SK-N-MC (cell line): ENCODE results near the gene MCC.

Experiments
- DNase-seq: peaks from one replicate; pipeline ENCODE4 v3.0.0-alpha.2; 2011; ENCODE audit warnings: low read depth, low spot score
- H3K27ac ChIP-seq: fragments of 200-600 bp; sonication (generic); 2 replicates; pipeline ENCODE4 v1.5.1; 2016; ENCODE audit warnings: mixed run types
- H3K36me3 ChIP-seq: fragments of 200-600 bp; sonication (generic); 2 replicates; pipeline ENCODE4 v1.6.1; 2017; ENCODE audit warnings: antibody characterized with exemption, low read length, mixed read lengths; ENCODE audit not compliant: insufficient read depth
- H3K4me3 ChIP-seq: fragments of 200-600 bp; sonication (generic); 2 replicates; pipeline ENCODE4 v1.5.1; 2016
- H3K9ac ChIP-seq: fragments of 200-600 bp; sonication (generic); 2 replicates; pipeline ENCODE4 v1.8.0; 2017; ENCODE audit warnings: mixed run types, mixed read lengths; ENCODE audit not compliant: insufficient read length
- H3K9me3 ChIP-seq: fragments of 200-600 bp; sonication (generic); 2 replicates; pipeline ENCODE4 v1.6.1; 2017; ENCODE audit warnings: low read depth, mild to moderate bottlenecking, antibody characterized with exemption, low read length, moderate library complexity, mixed read lengths
- EZH2 ChIP-seq: fragments of 200-600 bp; sonication (generic); IDR thresholded peaks from one replicate; pipeline ENCODE4 v1.6.1; 2017; ENCODE audit warnings: antibody characterized with exemption
- FOXP2 ChIP-seq: optimal IDR thresholded peaks from 2 replicates; pipeline ENCODE3; 2011; ENCODE audit warnings: mild to moderate bottlenecking, moderate library complexity; ENCODE audit not compliant: insufficient read depth; ENCODE audit errors: extremely low read length, control extremely low read depth
- POLR2AphosphoS5 ChIP-seq: IDR thresholded peaks from 2 replicates; pipeline ENCODE4 v1.6.1; 2012; ENCODE audit warnings: mild to moderate bottlenecking, low read depth, low read length, borderline replicate concordance

MCC gene

GRCh38 chr5:113182658-113183344 is 305.5 kb downstream of the MCC start:
- Histone ChIP-seq H3K9ac (no peak overlapping the region), H3K9me3 (no peaks in the 10 kb centered on the region), H3K27ac (no peak overlapping the region), H3K4me3 (no peak overlapping the region), H3K36me3 (no peaks in the 10 kb centered on the region)
- TF ChIP-seq POLR2AphosphoS5 (no peak), EZH2 (no peak), FOXP2 (no peak)
- no peak for DNase-seq

GRCh38 chr5:113181853-113182490 is 306.3 kb downstream of the MCC start:
- Histone ChIP-seq H3K9me3 (no peaks in the 10 kb centered on the region), H3K4me3 (no peak overlapping the region), H3K9ac (no peak overlapping the region), H3K27ac (no peak overlapping the region), H3K36me3 (no peaks in the 10 kb centered on the region)
- DNase-seq = no peak
- TF ChIP-seq FOXP2 (no peak), EZH2 (no peak), POLR2AphosphoS5 (no peak)

GRCh38 chr5:113181409-113181808 is 306.8 kb downstream of the MCC start:
- H3K36me3 ChIP-seq = no peaks in the 10 kb centered on the region
- DNase-seq = no peak
- no peak overlapping the region for H3K9ac ChIP-seq
- no peak for TF ChIP-seq EZH2
- no peak for TF ChIP-seq FOXP2
- TF ChIP-seq POLR2AphosphoS5 = no peak
- no peak overlapping the region for H3K4me3 ChIP-seq
- no peak overlapping the region for H3K27ac ChIP-seq
- H3K9me3 ChIP-seq = no peaks in the 10 kb centered on the region

GRCh38 chr5:113179156-113179555 is 309.1 kb downstream of the MCC start:
- Histone ChIP-seq H3K9ac (no peak overlapping the region), H3K27ac (no peak overlapping the region), H3K36me3 (no peaks in the 10 kb centered on the region), H3K9me3 (no peaks in the 10 kb centered on the region), H3K4me3 (no peak overlapping the region)
- TF ChIP-seq FOXP2 (no peak), EZH2 (no peak), POLR2AphosphoS5 (no peak)
- DNase-seq = no peak

- H3K36me3 ChIP-seq = no peaks in the 10 kb centered on the region
- no peak for TF ChIP-seq FOXP2
- no peak for TF ChIP-seq EZH2
- no peak for TF ChIP-seq POLR2AphosphoS5
- H3K27ac ChIP-seq = no peak overlapping the region
Measured at GRCh38 chr5:113178073-113178779, 310.0 kb downstream of the MCC start.

GRCh38 chr5:113177225-113177624 is 311.0 kb downstream of the MCC start:
- no peak for TF ChIP-seq EZH2
- no peak for TF ChIP-seq POLR2AphosphoS5
- TF ChIP-seq FOXP2 = no peak
- H3K9ac ChIP-seq = no peak overlapping the region
- no peak overlapping the region for H3K4me3 ChIP-seq
- no peak for DNase-seq
- H3K9me3 ChIP-seq = no peaks in the 10 kb centered on the region
- no peak overlapping the region for H3K27ac ChIP-seq
- H3K36me3 ChIP-seq = no peaks in the 10 kb centered on the region

More at GRCh38 chr5:113178073-113178779, 310.0 kb downstream of the MCC start:
- Histone ChIP-seq H3K9ac (no peak overlapping the region), H3K4me3 (no peak overlapping the region), H3K9me3 (no peaks in the 10 kb centered on the region)
- no peak for DNase-seq

- TF ChIP-seq FOXP2 (no peak), EZH2 (no peak), POLR2AphosphoS5 (no peak)
- Histone ChIP-seq H3K27ac (no peak overlapping the region), H3K4me3 (no peak overlapping the region), H3K36me3 (no peaks in the 10 kb centered on the region), H3K9ac (no peak overlapping the region), H3K9me3 (no peaks in the 10 kb centered on the region)
- DNase-seq = no peak
Measured at GRCh38 chr5:113176734-113177133, 311.5 kb downstream of the MCC start.

GRCh38 chr5:113176196-113176595 is 312.1 kb downstream of the MCC start:
- H3K36me3 ChIP-seq = no peaks in the 10 kb centered on the region
- no peak for TF ChIP-seq EZH2
- no peak for TF ChIP-seq POLR2AphosphoS5
- TF ChIP-seq FOXP2 = no peak

More at GRCh38 chr5:113176196-113176595, 312.1 kb downstream of the MCC start:
- Histone ChIP-seq H3K4me3 (no peak overlapping the region), H3K9ac (no peak overlapping the region), H3K9me3 (no peaks in the 10 kb centered on the region), H3K27ac (no peak overlapping the region)
- DNase-seq = no peak
